Spleen (tissue), 7 donors: ENCODE measurements around the gene GAS2.

Experiments
- CTCF ChIP-seq, 11 experiments: fragments of 200-600 bp in 7 of 11; fragments of 450-650 bp in 4 of 11; sonication (generic) in 4 of 11; IDR thresholded peaks in 8 of 11; conservative IDR thresholded peaks in 3 of 11; 1 replicate in 7 of 11; 2 replicates in 4 of 11; pipeline versions ENCODE4 v1.4.0 to v1.8.0; 2016 to 2021; ENCODE audit warnings: antibody characterized with exemption in 11 of 11, inconsistent platforms in 4 of 11, mild to moderate bottlenecking in 1 of 11
- POLR2A ChIP-seq, 3 donors: fragments of 450-650 bp; IDR thresholded peaks; one replicate each; pipeline ENCODE4 v1.5.1; 2017; ENCODE audit warnings: antibody characterized with exemption in 3 of 3, mild to moderate bottlenecking in 1 of 3
- POLR2AphosphoS5 ChIP-seq, 3 donors: sonication (generic); formaldehyde crosslinking; IDR thresholded peaks; one replicate each; pipeline ENCODE4 v1.5.1; 2017; ENCODE audit warnings: antibody characterized with exemption in 3 of 3
- donor health status: DM: no; HTN: no; CAD: no; lungs with moderate emphysema.
- donor health status: DM: no; HTN: no; CAD: no.
- donor health status: DM: no; HTN: no; CAD: no.

- no peak for TF ChIP-seq CTCF (IDR thresholded peaks at IDR 0.05 in 8 of 11, conservative IDR thresholded peaks at IDR 0.05 in 3 of 11)
- no peak for TF ChIP-seq POLR2AphosphoS5 (IDR thresholded peaks at IDR 0.05)
- no peak for TF ChIP-seq POLR2A (IDR thresholded peaks at IDR 0.05)
Measured at GRCh38 chr11:22832315-22833015, 166.1 kb downstream of the GAS2 start.
